ENCODE measurements around the gene OR4S2.

Gene OR4S2, protein sequence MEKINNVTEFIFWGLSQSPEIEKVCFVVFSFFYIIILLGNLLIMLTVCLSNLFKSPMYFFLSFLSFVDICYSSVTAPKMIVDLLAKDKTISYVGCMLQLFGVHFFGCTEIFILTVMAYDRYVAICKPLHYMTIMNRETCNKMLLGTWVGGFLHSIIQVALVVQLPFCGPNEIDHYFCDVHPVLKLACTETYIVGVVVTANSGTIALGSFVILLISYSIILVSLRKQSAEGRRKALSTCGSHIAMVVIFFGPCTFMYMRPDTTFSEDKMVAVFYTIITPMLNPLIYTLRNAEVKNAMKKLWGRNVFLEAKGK

DNA sequence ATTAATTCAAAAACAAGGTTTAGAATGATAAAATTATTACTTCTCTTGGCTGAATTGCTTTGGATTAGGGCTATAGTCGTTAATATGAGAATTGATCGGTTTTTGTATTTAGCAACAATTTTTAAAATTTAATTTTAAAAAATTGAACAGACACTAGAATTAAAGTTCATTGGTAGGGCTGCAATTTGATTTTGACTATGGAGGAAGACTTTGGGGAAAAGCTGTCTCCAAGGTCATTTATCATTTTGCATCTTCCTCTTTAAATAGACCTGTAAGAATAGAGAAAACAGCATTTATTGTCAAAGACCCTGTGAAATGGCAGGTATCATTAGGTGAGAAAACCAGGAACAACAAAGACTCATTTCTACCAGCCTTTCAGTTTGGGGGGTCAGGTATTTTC lies at the start of gene OR4S2:
Gene OR4S2 (plus strand): TSS at position 301 of the 400 bp plus-strand sequence. CDS start 2,577 bp downstream, outside the sequence.
- DNase-seq (ENCODE audit: extremely low read depth in 1 of 2, low read depth in 1 of 2) = no peak

DNA sequence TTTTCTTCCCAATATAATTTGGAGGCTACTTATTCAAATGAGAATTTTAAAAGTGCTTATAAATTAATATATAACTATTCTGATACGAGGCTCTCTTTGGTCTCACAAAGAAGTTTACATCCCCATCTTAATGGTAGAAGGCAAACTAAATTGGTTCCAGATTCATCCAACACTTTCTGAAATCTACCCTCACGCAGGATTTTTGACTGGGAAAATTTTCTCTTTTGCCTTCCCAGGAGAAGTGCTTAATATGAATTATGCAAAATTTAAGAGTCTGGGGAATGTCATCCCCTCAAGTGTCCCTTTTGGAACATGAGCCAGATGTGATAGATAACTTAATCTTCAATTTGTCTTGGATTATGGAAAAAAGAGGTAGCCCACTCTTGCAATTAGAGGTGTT lies 40.6 kb upstream of the OR4S2 start, which contains the start of gene OR4C11:
Gene OR4C11 (minus strand): TSS at position 101 of the 400 bp plus-strand sequence. CDS start 3,272 bp downstream, outside the sequence.
- DNase-seq (ENCODE audit: extremely low read depth in 1 of 2, low read depth in 1 of 2) = no peak

DNA sequence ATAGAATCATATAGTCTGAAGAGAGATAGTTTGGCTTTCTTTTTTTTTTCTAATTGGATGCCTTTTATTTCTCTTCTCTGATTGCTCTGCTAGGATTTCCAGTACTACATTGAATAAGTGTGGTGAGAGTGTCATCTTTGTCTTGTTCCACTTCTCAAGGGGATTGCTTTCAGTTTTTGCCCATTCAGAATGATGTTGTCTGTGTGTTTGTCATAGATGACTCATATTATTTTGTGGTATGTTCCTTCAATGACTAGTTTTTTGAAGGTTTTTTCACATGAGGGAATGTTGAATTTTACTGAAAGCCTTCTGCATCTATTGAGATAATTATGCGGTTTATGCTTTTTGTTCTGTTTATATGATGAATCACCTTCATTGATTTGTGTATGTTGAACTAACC lies 23.6 kb upstream of the OR4S2 start:
- DNase-seq (ENCODE audit: extremely low read depth in 1 of 2, low read depth in 1 of 2) = no peak

DNA sequence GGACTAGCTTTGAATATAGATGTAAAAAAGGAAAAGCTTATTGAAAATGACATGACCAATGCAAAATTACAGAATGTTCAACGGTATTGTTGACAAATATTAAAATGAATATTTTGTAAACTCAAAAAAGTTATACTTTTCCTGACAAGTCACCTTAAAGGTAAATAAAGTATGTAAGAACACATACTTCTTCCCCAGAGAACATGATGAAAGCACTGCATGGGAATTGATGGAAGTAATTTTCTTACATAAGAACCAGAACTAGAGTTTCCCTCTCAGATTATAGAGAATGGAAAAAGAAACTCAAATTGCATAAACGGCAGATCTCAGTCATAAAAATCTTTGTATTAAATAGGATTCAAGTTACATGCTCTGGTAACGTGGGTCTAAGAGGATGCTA lies 13.3 kb upstream of the OR4S2 start, which contains the start of gene OR4P4:
Gene OR4P4 (plus strand): TSS at position 301 of the 400 bp plus-strand sequence.
- DNase-seq (ENCODE audit: extremely low read depth in 1 of 2, low read depth in 1 of 2) = no peak

DNA sequence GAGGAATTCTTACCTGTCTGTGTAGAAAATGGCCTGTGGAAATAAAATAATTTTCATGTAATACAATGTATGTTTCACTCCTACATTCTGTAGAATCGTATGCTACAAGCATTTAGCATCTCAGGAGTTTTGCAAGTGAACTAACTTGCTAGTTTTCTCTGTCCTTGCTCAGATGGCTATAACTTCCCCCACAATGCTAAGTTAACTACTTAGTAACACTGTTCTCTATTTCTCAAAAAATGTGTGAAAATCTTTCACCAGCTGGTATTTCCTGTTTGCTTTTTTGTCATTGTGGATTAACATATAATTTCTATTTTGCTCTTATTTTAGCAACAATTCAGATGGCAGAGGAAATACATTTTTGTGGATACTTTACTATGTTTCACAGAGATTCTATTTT lies 4.4 kb downstream of the OR4S2 start:
- DNase-seq (ENCODE audit: extremely low read depth in 1 of 2, low read depth in 1 of 2) = no peak

DNA sequence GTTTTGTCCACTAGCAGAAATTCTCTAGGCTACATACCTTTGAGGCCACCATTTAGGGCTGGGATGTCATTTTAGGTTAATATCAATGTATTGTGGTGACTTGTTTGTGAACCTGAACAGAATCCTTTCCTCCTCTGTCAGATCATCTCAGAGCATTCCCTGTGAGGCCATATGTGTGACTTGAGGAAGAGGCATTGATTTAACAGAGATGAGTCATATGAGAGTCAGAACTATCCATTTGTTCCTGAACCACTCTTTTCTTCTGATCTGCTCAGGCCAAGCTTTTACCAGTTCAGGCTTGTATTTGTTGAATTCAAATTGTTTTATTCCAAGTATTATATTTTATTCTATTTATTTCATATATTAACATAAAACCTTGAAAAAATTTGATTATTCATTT lies 7.0 kb downstream of the OR4S2 start:
- no peak for DNase-seq (ENCODE audit: extremely low read depth in 1 of 2, low read depth in 1 of 2)

DNA sequence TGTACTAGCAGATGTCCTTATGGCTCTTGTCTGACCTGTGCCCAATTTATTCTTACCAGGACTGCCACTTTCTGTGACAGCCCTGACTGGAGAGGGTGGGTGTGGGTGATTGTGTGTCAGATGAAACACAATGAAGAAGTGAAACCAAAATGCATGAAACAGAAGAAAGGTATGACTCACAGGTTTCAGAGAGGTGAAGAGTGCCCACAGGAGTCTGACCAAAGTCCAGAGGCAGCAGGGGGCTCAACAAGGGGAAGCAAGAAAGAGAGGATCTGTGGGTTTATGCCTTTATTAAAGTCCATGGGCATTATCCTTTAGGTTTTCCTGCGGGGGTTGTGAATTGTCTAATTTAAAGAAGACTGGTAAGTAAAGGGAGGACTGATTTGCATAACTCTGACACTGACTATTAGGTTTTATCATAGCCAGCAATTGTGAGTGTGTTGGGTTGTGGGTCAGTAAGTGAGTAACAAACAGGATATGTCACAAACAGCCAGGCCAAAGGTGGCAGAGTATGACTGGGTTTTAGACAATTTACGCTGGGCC lies 10.0 kb downstream of the OR4S2 start:
- no peak for DNase-seq (ENCODE audit: extremely low read depth in 1 of 2, low read depth in 1 of 2)

DNA sequence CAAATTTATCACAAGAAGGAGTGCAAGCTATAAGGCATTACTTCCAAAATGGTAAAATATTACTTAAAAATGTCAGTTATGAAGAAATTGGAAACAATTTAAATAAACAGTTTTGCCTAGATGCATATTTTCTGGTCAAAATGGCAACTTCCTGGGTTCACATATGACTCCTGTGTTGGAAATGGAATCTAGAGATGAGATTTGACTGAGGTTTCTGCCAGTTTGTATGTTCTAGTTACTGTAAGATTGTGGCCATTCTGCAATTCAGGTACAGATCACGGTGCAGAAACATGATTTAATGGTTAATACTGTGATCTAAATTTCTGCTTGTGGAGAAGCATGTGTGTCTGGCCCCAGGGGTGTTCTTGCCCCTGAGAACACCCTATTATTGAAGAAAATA lies 10.5 kb downstream of the OR4S2 start:
- no peak for DNase-seq (ENCODE audit: extremely low read depth in 1 of 2, low read depth in 1 of 2)

DNA sequence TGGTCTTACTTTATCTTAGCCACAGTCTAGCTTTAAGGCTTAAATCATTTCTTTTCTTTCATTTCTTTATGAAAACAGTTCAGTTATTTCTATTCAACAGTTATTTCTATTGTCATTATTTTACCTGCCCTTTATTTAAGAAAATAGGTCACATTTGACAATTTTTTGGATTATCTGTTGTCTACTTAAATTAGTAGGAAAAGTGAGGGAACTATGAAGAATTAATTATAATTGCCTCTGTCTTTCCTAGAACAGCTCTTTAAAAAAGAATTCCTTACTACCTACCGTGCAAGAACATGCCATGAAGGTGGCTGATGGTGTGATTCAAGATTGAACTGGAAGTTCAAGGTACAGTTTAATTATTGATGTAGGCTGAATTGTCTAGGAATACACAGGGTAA lies 13.8 kb downstream of the OR4S2 start, which contains the start of gene OR4C6:
Gene OR4C6 (plus strand): TSS at position 301 of the 400 bp plus-strand sequence. CDS start 2,966 bp downstream, outside the sequence.
- no peak for DNase-seq (ENCODE audit: extremely low read depth in 1 of 2, low read depth in 1 of 2)

DNA sequence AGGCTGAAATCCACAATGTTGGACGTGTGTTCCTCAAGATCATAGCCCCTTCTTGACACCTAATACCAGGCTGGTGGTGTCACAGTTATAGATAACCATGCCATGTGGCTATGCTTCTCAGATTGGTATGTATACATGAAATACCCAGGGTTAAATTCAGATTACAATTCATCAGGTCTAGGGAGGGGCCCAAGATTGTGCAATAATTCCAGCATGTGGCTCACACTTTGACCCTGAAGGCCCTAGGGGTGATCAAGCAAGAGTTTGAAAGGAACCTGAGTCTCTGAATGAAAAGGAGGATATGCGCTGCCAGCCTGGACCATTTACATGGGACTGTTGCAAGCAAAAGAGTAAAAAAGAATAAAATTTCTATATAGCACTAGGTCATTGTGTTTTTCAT lies 21.2 kb downstream of the OR4S2 start:
- DNase-seq (ENCODE audit: extremely low read depth in 1 of 2, low read depth in 1 of 2) = no peak

DNA sequence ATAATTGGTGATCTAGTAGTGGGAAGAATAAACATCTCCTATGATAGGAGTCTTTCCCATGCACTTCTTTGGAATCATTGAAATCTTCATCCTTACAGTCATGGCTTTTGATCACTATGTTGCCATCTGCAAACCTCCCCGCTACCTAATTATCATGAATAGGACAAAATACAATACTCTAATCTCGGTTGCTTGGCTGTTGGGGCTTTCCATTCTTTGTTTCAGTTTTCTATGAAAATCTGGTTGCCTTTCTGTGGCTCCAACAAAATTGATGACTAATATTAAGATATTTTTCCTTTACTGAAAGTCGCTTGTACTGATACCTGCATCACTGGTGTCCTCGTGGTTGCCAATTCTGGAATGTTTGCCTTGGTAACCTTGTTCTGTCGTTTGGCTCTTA lies 25.7 kb downstream of the OR4S2 start:
- no peak for DNase-seq (ENCODE audit: extremely low read depth in 1 of 2, low read depth in 1 of 2)

DNA sequence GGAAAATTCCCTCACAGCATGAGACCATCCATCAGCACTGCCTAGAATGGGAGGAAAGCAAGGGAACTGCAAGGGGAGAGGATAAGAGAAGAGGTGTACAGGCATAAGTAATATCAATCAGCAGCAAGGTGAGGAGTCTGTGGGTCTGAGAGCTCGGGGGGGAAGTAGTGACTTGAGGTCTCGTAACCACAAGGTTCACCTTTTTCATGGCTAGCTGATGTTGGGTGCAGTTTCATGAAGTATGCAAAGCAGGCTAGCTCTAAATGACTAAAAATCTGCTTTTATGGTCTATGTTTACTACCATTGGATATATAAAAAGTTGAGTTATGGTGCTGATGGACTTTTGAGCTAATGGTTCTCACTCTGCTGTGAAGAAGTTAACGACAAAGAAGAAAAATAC lies 49.7 kb downstream of the OR4S2 start:
- DNase-seq (ENCODE audit: extremely low read depth in 1 of 2, low read depth in 1 of 2) = no peak

DNA sequence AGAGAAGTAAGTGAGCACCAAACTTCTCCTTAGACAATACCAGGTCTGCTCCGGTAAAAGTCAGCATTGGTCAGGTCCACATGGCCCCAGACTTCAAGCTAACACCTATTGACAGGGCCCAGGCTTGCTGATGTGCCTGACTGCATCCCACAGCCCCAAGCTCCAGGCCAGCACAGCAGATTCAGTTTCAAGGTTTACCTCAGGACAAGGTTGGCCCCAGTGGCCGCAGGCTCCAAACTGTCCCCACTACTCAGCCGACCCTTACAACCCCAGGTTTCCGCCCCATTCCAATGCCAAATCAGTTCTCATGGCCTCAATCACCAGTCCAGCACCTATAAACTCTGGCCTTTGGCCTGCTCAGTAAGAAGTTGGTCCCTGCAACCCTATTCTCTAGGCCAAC lies 53.3 kb downstream of the OR4S2 start:
- DNase-seq (ENCODE audit: extremely low read depth in 1 of 2, low read depth in 1 of 2) = no peak
